HEK293 (cell line): ENCODE data around the gene ARHGAP5.

Experiments used
- CTCF ChIA-PET: fragments of 350-600 bp; formaldehyde crosslinking; extraction: SDS; loops from one replicate; lab custom pipeline; 2021; ENCODE audit warnings: antibody characterized with exemption; lab: Yijun Ruan, JAX
- POLR2A ChIA-PET: fragments of 300-600 bp; formaldehyde crosslinking; extraction: SDS; loops from one replicate; lab custom pipeline; 2020; ENCODE audit warnings: antibody characterized with exemption, inconsistent platforms; lab: Yijun Ruan, JAX
- H3K27ac ChIP-seq: fragments of 200-500 bp; sonication (Bioruptor generic); 2 replicates; pipeline ENCODE4 v1.5.1; 2014; ENCODE audit warnings: low read depth, low read length, control low read depth, inconsistent platforms; ENCODE audit errors: extremely low read depth
- H3K36me3 ChIP-seq, 2 experiments: fragments of 200-500 bp in 1 of 2; sonication (Bioruptor generic) in 1 of 2; 1 replicate in 1 of 2; 2 replicates in 1 of 2; pipeline ENCODE4 v1.5.1; 2014 to 2017; ENCODE audit warnings: inconsistent platforms in 2 of 2, low read length in 2 of 2; ENCODE audit not compliant: control insufficient read depth in 2 of 2, insufficient read depth in 1 of 2
- H3K4me1 ChIP-seq: fragments of 200-500 bp; sonication (Bioruptor generic); 2 replicates; pipeline ENCODE4 v1.5.1; 2014; ENCODE audit warnings: mild to moderate bottlenecking, low read length, inconsistent platforms; ENCODE audit not compliant: control insufficient read depth, insufficient read depth
- H3K4me3 ChIP-seq: 2 replicates; pipeline ENCODE4 v1.5.1; 2011; ENCODE audit warnings: low read depth, mild to moderate bottlenecking, control low read depth, low read length, moderate library complexity
- H3K9me3 ChIP-seq: fragments of 200-500 bp; sonication (Bioruptor generic); 2 replicates; pipeline ENCODE4 v1.5.1; 2014; ENCODE audit warnings: low read depth, low read length, inconsistent platforms; ENCODE audit not compliant: control insufficient read depth, insufficient read depth
- FEZF1 ChIP-seq: fragments of 450-650 bp; formaldehyde crosslinking; IDR thresholded peaks from 2 replicates; pipeline ENCODE4 v1.5.1; 2016; ENCODE audit warnings: missing biosample characterization, missing genetic modification characterization
- TRIM28 ChIP-seq: IDR thresholded peaks from 2 replicates; pipeline ENCODE4 v1.6.1; 2011; ENCODE audit warnings: low read length, control low read depth, borderline replicate concordance
- ZNF121 ChIP-seq: fragments of 450-650 bp; formaldehyde crosslinking; IDR thresholded peaks from 2 replicates; pipeline ENCODE4 v1.5.1; 2016; ENCODE audit warnings: missing biosample characterization, missing genetic modification characterization
- ZNF138 ChIP-seq: fragments of 450-650 bp; formaldehyde crosslinking; IDR thresholded peaks from 2 replicates; pipeline ENCODE4 v1.5.1; 2016; ENCODE audit warnings: missing biosample characterization, missing genetic modification characterization, borderline replicate concordance
- ZNF157 ChIP-seq: fragments of 450-650 bp; formaldehyde crosslinking; IDR thresholded peaks from 2 replicates; pipeline ENCODE4 v1.5.1; 2016; ENCODE audit warnings: missing biosample characterization, missing genetic modification characterization
- ZNF335 ChIP-seq: fragments of 450-650 bp; formaldehyde crosslinking; conservative IDR thresholded peaks from 2 replicates; pipeline ENCODE4 v1.5.1; 2016; ENCODE audit warnings: missing biosample characterization, missing genetic modification characterization
- ZNF354C ChIP-seq: fragments of 450-650 bp; formaldehyde crosslinking; IDR thresholded peaks from 2 replicates; pipeline ENCODE4 v1.5.1; 2016; ENCODE audit warnings: missing biosample characterization, missing genetic modification characterization, low read depth, borderline replicate concordance
- ZNF366 ChIP-seq: fragments of 450-650 bp; formaldehyde crosslinking; conservative IDR thresholded peaks from 2 replicates; pipeline ENCODE4 v1.5.1; 2016; ENCODE audit warnings: missing biosample characterization, missing genetic modification characterization
- ZNF433 ChIP-seq: fragments of 450-650 bp; formaldehyde crosslinking; IDR thresholded peaks from 2 replicates; pipeline ENCODE4 v1.5.1; 2016; ENCODE audit warnings: missing biosample characterization, missing genetic modification characterization, low read depth
- ZNF571 ChIP-seq: fragments of 450-650 bp; formaldehyde crosslinking; IDR thresholded peaks from 2 replicates; pipeline ENCODE4 v1.5.0; 2017; ENCODE audit warnings: missing biosample characterization, missing genetic modification characterization
- ZNF623 ChIP-seq: fragments of 450-650 bp; formaldehyde crosslinking; IDR thresholded peaks from 2 replicates; pipeline ENCODE4 v1.5.1; 2016; ENCODE audit warnings: missing biosample characterization, missing genetic modification characterization
- ZNF624 ChIP-seq: fragments of 450-650 bp; formaldehyde crosslinking; IDR thresholded peaks from 2 replicates; pipeline ENCODE4 v1.5.1; 2017; ENCODE audit warnings: missing biosample characterization, missing genetic modification characterization
- ZNF76 ChIP-seq: fragments of 450-650 bp; formaldehyde crosslinking; IDR thresholded peaks from 2 replicates; pipeline ENCODE4; 2016; ENCODE audit warnings: low read depth, missing biosample characterization, missing genetic modification characterization, borderline replicate concordance
- ZSCAN23 ChIP-seq: fragments of 450-650 bp; formaldehyde crosslinking; IDR thresholded peaks from 2 replicates; pipeline ENCODE4 v1.5.1; 2016; ENCODE audit warnings: missing biosample characterization, missing genetic modification characterization
- ZSCAN30 ChIP-seq: fragments of 450-650 bp; IDR thresholded peaks from 2 replicates; pipeline ENCODE4 v1.5.1; 2018; ENCODE audit warnings: missing biosample characterization, mild to moderate bottlenecking, missing genetic modification characterization, moderate library complexity
- TF ChIP-seq, protein P1 (sequence below): fragments of 450-650 bp; formaldehyde crosslinking; IDR thresholded peaks from 2 replicates; pipeline ENCODE4 v1.5.1; 2016; ENCODE audit warnings: missing biosample characterization, missing genetic modification characterization
- TF ChIP-seq, protein P2 (sequence below): fragments of 450-650 bp; formaldehyde crosslinking; IDR thresholded peaks from 2 replicates; pipeline ENCODE4 v1.5.1; 2016; ENCODE audit warnings: missing biosample characterization, missing genetic modification characterization
- TF ChIP-seq, protein P3 (sequence below): fragments of 450-650 bp; formaldehyde crosslinking; IDR thresholded peaks from 2 replicates; pipeline ENCODE4 v1.5.1; 2016; ENCODE audit warnings: missing biosample characterization, missing genetic modification characterization

Gene ARHGAP5

DNA sequence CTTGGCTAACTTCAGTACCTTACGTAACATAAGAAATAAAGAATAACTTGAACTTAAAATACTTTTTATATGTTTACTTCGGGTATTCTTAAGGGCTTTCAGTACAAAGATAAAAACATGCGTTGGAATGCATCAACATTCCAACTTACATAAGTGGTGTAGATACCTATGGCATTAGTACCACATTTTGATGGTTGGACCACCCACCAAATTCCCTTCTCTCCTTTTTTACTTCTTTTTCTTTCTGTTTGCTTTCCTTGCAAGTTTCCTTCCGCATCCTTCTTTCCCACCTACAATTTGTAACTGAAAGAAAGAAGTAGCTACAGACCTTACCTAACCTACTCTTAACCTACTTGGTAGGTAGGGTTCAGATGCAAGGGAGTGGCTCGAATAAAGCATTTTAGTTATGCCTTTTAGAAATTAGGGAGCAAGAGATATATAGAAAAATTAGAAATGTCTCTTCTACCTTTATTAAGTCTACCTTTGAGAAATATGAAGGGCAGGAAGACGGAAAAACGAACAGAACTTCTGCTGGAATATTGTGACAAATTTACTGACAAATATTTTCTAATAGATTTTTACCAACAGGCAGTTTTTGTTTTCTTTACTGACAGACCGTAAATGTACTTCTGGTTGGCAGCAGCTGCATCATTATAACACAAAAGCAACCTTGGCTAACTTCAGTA is 2.1 kb upstream of the ARHGAP5 start:
- TF ChIP-seq FEZF1 (tag by site-specific recombination) (no peak), ZNF366 (tag by site-specific recombination) (0 out of 2 replicates have a peak, but pooled peaks have one; percentile 9)
- TF ChIP-seq, all 188 proteins: peak for 1
- no peaks in the 10 kb centered on the region for H3K9me3 ChIP-seq
- H3K36me3 ChIP-seq, result no peaks in the 10 kb centered on the region
- H3K4me1 ChIP-seq, result peaks cover 4% of the 10 kb centered on the region
- ChIA-PET POLR2A (interaction anchor here (0.6 kb wide), 1 partner anchor 199 kb away, joined by 3 read pairs; no protein-coding TSS in a partner anchor), CTCF (interaction anchor here (2.3 to 4.3 kb wide), 2 partner anchors 124 to 176 kb away, joined by 5 to 29 read pairs; no protein-coding TSS in a partner anchor)
- H3K4me3 ChIP-seq, result peak overlapping the region; percentile 70
- peak overlapping the region; percentile 95; the same call in 1 of the 2 replicates for H3K27ac ChIP-seq

DNA sequence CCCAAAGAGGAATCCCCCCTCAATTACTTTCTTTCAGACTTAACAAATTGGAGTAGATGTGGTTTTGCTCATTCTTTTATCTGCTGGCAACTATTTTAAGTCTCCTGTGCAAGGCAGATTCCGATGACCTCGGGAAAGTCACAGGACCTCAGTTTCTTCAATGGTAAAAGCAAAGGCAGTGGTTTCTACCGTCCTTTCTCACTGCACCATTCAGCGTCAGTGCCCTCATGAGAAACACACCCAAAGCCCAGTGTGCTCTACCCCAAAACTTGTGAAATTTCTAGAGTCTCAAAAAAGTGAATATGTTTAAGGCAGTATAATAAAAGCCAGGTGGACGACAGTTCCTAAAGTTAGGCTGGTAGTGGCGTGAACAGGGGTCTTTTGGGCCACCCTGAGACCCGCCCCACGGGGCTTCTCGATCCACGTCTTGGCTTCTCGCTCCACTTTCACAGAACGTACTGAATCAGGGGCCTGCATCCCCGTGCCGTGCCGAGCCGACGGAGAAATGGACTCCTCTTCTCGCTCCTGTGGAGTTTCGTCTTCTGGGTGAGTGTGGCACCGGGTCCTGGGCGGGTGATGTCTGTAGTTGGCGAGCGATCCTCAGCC is 1.3 kb upstream of the ARHGAP5 start:
- TF ChIP-seq ZNF623 (no peak), ZNF335 (tag by site-specific recombination) (peak; percentile 88), ZSCAN30 (tag by site-specific recombination) (no peak), ZNF433 (tag by site-specific recombination) (no peak), ZSCAN23 (no peak), TRIM28 (no peak)
- TF ChIP-seq, protein P1, sequence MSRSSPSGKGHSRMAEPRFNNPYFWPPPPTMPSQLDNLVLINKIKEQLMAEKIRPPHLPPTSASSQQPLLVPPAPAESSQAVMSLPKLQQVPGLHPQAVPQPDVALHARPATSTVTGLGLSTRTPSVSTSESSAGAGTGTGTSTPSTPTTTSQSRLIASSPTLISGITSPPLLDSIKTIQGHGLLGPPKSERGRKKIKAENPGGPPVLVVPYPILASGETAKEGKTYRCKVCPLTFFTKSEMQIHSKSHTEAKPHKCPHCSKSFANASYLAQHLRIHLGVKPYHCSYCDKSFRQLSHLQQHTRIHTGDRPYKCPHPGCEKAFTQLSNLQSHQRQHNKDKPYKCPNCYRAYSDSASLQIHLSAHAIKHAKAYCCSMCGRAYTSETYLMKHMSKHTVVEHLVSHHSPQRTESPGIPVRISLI (tag by site-specific recombination), result no peak
- TF ChIP-seq, protein P2, sequence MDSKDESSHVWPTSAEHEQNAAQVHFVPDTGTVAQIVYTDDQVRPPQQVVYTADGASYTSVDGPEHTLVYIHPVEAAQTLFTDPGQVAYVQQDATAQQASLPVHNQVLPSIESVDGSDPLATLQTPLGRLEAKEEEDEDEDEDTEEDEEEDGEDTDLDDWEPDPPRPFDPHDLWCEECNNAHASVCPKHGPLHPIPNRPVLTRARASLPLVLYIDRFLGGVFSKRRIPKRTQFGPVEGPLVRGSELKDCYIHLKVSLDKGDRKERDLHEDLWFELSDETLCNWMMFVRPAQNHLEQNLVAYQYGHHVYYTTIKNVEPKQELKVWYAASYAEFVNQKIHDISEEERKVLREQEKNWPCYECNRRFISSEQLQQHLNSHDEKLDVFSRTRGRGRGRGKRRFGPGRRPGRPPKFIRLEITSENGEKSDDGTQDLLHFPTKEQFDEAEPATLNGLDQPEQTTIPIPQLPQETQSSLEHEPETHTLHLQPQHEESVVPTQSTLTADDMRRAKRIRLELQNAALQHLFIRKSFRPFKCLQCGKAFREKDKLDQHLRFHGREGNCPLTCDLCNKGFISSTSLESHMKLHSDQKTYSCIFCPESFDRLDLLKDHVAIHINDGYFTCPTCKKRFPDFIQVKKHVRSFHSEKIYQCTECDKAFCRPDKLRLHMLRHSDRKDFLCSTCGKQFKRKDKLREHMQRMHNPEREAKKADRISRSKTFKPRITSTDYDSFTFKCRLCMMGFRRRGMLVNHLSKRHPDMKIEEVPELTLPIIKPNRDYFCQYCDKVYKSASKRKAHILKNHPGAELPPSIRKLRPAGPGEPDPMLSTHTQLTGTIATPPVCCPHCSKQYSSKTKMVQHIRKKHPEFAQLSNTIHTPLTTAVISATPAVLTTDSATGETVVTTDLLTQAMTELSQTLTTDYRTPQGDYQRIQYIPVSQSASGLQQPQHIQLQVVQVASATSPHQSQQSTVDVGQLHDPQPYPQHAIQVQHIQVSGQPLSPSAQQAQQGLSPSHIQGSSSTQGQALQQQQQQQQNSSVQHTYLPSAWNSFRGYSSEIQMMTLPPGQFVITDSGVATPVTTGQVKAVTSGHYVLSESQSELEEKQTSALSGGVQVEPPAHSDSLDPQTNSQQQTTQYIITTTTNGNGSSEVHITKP (tag by site-specific recombination), result no peak
- CTCF ChIA-PET, result interaction anchor here (0.7 to 4.3 kb wide), 6 partner anchors 23 to 177 kb away, joined by 4 to 29 read pairs (median 4); no protein-coding TSS in a partner anchor
- no peaks in the 10 kb centered on the region for H3K9me3 ChIP-seq
- H3K27ac ChIP-seq, result peak overlapping the region; percentile 95
- H3K4me3 ChIP-seq, result peak overlapping the region; percentile 70
- no peaks in the 10 kb centered on the region for H3K36me3 ChIP-seq
- H3K4me1 ChIP-seq, result peaks cover 4% of the 10 kb centered on the region
- POLR2A ChIA-PET, result interaction anchor here (0.6 to 3.2 kb wide), 17 partner anchors 10 to 655 kb away, joined by 3 to 36 read pairs (median 4); partner anchors contain the start of genes DTD2, HEATR5A, RNU6-7 and RNU6-8

DNA sequence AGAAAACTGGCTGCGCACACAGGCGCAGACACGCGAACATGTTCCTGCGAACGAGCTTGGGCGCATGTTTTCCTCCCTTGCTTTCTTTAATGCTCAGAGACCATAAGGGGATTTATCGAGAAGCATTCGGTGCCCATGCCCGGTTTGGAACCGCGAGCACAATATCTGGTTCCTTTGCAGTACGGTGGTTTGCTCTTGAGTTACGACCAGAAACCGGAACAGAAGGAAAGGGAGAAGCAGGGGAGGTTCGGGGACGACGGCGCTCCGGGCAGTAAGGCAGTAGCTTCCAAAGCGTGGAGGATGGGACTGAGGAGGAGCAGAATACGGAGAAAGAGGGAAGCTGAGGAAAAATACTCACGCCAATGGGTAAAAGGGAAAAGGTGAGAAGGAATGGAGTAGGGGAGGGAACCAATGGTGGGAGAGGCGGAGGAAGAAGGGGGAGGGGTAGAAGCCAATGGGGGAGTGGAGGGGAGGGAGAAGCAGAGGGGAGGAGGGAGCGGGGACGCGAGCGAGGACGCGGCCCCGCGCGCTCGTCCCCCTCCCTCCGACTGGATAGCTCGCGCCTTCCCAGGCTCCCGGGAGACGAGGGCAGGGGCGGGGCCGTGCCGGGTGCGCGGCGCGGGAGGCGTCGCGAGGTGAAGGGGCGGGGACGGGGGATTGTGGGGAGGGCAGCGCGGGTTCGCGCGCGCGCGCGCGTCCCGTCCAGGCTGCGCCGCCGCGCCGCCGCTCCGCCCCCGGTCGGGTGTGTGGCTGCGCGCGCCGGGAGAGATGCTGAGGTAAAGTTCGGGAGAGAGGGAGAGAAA is 625 bp upstream of the ARHGAP5 start:
- Histone ChIP-seq H3K27ac (peak overlapping the region; percentile 99), H3K4me3 (peak overlapping the region; percentile 88), H3K36me3 (no peaks in the 10 kb centered on the region), H3K9me3 (no peaks in the 10 kb centered on the region), H3K4me1 (peaks cover 5% of the 10 kb centered on the region)
- ChIA-PET POLR2A (interaction anchor here (0.5 to 3.2 kb wide), 33 partner anchors 8 to 1074 kb away, joined by 3 to 36 read pairs (median 4); partner anchors contain the start of genes DTD2, HEATR5A, RNU6-7 and RNU6-8), CTCF (interaction anchor here (0.5 to 1.5 kb wide), 6 partner anchors 24 to 1086 kb away, joined by 3 to 6 read pairs (median 4); no protein-coding TSS in a partner anchor)
- TF ChIP-seq ZNF157, result no peak
- TF ChIP-seq ZNF354C (tag by site-specific recombination), result no peak
- no peak for TF ChIP-seq ZNF571 (tag by site-specific recombination)
- TF ChIP-seq, protein P3, sequence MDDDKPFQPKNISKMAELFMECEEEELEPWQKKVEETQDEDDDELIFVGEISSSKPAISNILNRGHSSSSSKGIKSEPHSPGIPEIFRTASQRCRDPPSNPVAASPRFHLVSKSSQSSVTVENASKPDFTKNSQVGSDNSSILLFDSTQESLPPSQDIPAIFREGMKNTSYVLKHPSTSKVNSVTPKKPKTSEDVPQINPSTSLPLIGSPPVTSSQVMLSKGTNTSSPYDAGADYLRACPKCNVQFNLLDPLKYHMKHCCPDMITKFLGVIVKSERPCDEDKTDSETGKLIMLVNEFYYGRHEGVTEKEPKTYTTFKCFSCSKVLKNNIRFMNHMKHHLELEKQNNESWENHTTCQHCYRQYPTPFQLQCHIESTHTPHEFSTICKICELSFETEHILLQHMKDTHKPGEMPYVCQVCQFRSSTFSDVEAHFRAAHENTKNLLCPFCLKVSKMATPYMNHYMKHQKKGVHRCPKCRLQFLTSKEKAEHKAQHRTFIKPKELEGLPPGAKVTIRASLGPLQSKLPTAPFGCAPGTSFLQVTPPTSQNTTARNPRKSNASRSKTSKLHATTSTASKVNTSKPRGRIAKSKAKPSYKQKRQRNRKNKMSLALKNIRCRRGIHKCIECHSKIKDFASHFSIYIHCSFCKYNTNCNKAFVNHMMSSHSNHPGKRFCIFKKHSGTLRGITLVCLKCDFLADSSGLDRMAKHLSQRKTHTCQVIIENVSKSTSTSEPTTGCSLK (tag by site-specific recombination), result no peak
- TF ChIP-seq ZNF76, result peak; percentile 74
- no peak for TF ChIP-seq ZNF138 (tag by site-specific recombination)
- no peak for TF ChIP-seq ZNF121
- TF ChIP-seq ZNF433 (tag by site-specific recombination), result no peak
- TF ChIP-seq ZNF624 (tag by site-specific recombination), result no peak
